Keratinocyte (primary cell): ENCODE results near the gene CCDC92. TPM values are rescaled to one million over a fixed set of nuclear protein-coding genes. Genes with fewer than 3 reads are reported as not detected.

Source experiments
- DNase-seq: peaks from one replicate; pipeline ENCODE4 v3.0.0-alpha.2; 2011; ENCODE audit warnings: low read depth, missing footprints, low spot score
- FAIRE-seq: peaks from 2 replicates; lab custom pipeline; 2011; peaks lifted over from hg19 to GRCh38; lab: Jason Lieb, UNC
- H2AFZ ChIP-seq: 2 replicates; pipeline ENCODE4 v1.6.0; 2012; ENCODE audit warnings: low read length, control low read depth, inconsistent platforms; ENCODE audit not compliant: control insufficient read depth
- H3K27ac ChIP-seq: 2 replicates; pipeline ENCODE4 v1.5.1; 2011; ENCODE audit warnings: low read length; ENCODE audit not compliant: control insufficient read depth, insufficient read depth
- H3K27me3 ChIP-seq: 3 replicates; pipeline ENCODE4 v1.6.0; 2011; ENCODE audit warnings: low read length; ENCODE audit not compliant: control insufficient read depth, insufficient read depth; ENCODE audit errors: extremely low read depth
- H3K36me3 ChIP-seq, 2 experiments: 2 replicates in 1 of 2; 3 replicates in 1 of 2; pipeline ENCODE4 v1.5.1; 2011; ENCODE audit warnings: low read length in 2 of 2, mild to moderate bottlenecking in 1 of 2; ENCODE audit not compliant: control insufficient read depth in 2 of 2, insufficient read depth in 2 of 2; ENCODE audit errors: extremely low read depth in 1 of 2
- H3K4me1 ChIP-seq: 3 replicates; pipeline ENCODE4 v1.5.1; 2011; ENCODE audit warnings: low read length; ENCODE audit not compliant: control insufficient read depth, insufficient read depth; ENCODE audit errors: extremely low read depth
- H3K4me2 ChIP-seq: 3 replicates; pipeline ENCODE4 v1.6.0; 2011; ENCODE audit warnings: low read depth, low read length; ENCODE audit not compliant: control insufficient read depth, insufficient read depth; ENCODE audit errors: extremely low read depth
- H3K4me3 ChIP-seq, 3 experiments: fragments of 200-600 bp in 1 of 3; sonication (generic) in 1 of 3; 2 replicates in 2 of 3; 3 replicates in 1 of 3; pipeline ENCODE4 v1.5.1; 2011 to 2016; ENCODE audit warnings: low read length in 3 of 3, mild to moderate bottlenecking in 3 of 3, control low read depth in 2 of 3, inconsistent platforms in 1 of 3, low read depth in 1 of 3, mixed read lengths in 1 of 3, mixed run types in 1 of 3, moderate library complexity in 1 of 3; ENCODE audit not compliant: control insufficient read depth in 2 of 3, insufficient read depth in 2 of 3; ENCODE audit errors: extremely low read depth in 1 of 3
- H3K79me2 ChIP-seq: 2 replicates; pipeline ENCODE4 v1.6.0; 2012; ENCODE audit warnings: low read length; ENCODE audit not compliant: control insufficient read depth, insufficient read depth
- H3K9ac ChIP-seq: 3 replicates; pipeline ENCODE4 v1.6.0; 2011; ENCODE audit warnings: low read length; ENCODE audit not compliant: control insufficient read depth, insufficient read depth; ENCODE audit errors: extremely low read depth
- H3K9me1 ChIP-seq: 3 replicates; pipeline ENCODE4 v1.6.0; 2011; ENCODE audit warnings: low read length; ENCODE audit not compliant: control insufficient read depth, insufficient read depth; ENCODE audit errors: extremely low read depth
- H3K9me3 ChIP-seq: 2 replicates; pipeline ENCODE4 v1.5.1; 2012; ENCODE audit warnings: low read depth, low read length; ENCODE audit not compliant: control insufficient read depth
- H4K20me1 ChIP-seq: 3 replicates; pipeline ENCODE4 v1.6.0; 2011; ENCODE audit warnings: low read length; ENCODE audit not compliant: control insufficient read depth, insufficient read depth; ENCODE audit errors: extremely low read depth
- CTCF ChIP-seq, 3 experiments: IDR thresholded peaks in 1 of 3; conservative IDR thresholded peaks in 1 of 3; optimal IDR thresholded peaks in 1 of 3; 2 replicates in 2 of 3; 3 replicates in 1 of 3; pipeline versions ENCODE3 to v1.5.1; 2011; ENCODE audit warnings: low read length in 3 of 3, mild to moderate bottlenecking in 3 of 3, moderate library complexity in 2 of 3, control low read depth in 1 of 3, inconsistent platforms in 1 of 3; ENCODE audit not compliant: insufficient read depth in 2 of 3; ENCODE audit errors: extremely low read depth in 1 of 3
- EZH2 ChIP-seq: IDR thresholded peaks from one replicate; pipeline ENCODE4 v1.6.1; 2012; ENCODE audit warnings: inconsistent platforms, mild to moderate bottlenecking, low read length, moderate library complexity
- dilution Hi-C: fragments of 300-500 bp; cut with MboI; formaldehyde crosslinking; loops from one replicate; pipeline ENCODE4 v1.7.0; 2020; ENCODE audit warnings: low sequenced_read_pairs; ENCODE audit not compliant: extremely low pct_ligation_motif_present
- polyA plus RNA-seq, 5 experiments: library from polyadenylated mRNA; depleted of rRNA in 3 of 5; stranded (reverse) in 3 of 5; stranded (forward) in 1 of 5; unstranded in 1 of 5; fragments of >200 nt; gene quantifications; 1 replicate in 1 of 5; 2 replicates in 3 of 5; 3 replicates in 1 of 5; pipeline versions ENCODE4 v1.2.1 to v1.2.3, GENCODE V29; 2011 to 2012; ENCODE audit warnings: missing spikeins in 2 of 5, low read depth in 1 of 5, low replicate concordance in 1 of 5

CCDC92 gene
- polyA plus RNA-seq, 1 donor (not counting 4 experiments of a cell fraction or from before 2014, with no cell fraction given) = 8.3 TPM

GRCh38 chr12:123963821-123964220, 8.8 kb downstream of the CCDC92 start:
- DNase-seq = no peak
- Histone ChIP-seq H3K4me2 (no peak overlapping the region), H3K27ac (no peak overlapping the region), H2AFZ (no peak overlapping the region), H3K27me3 (no peaks in the 10 kb centered on the region), H3K36me3 (no peaks in the 10 kb centered on the region), H3K9me3 (no peaks in the 10 kb centered on the region), H3K9ac (no peak overlapping the region), H3K79me2 (no peaks in the 10 kb centered on the region), H4K20me1 (no peaks in the 10 kb centered on the region), H3K4me3 (no peak overlapping the region), H3K9me1 (no peaks in the 10 kb centered on the region), H3K4me1 (peaks cover 1% of the 10 kb centered on the region)
- no peak for FAIRE-seq
- dilution Hi-C loops = no loop called here
- no peak for TF ChIP-seq CTCF (optimal IDR thresholded peaks at IDR 0.05 in 1 of 3, IDR thresholded peaks at IDR 0.05 in 1 of 3, conservative IDR thresholded peaks at IDR 0.05 in 1 of 3; ENCODE audit: extremely low read depth in 1 of 3, insufficient read depth in 2 of 3, low read length in 3 of 3)

- dilution Hi-C loops = no loop called here
- no peak for FAIRE-seq
- DNase-seq = no peak
- Histone ChIP-seq H2AFZ (no peak overlapping the region), H3K9me1 (no peaks in the 10 kb centered on the region), H3K27ac (no peak overlapping the region), H3K9ac (no peak overlapping the region), H3K36me3 (peaks cover 0 to 1% of the 10 kb centered on the region in 2 experiments), H3K9me3 (no peaks in the 10 kb centered on the region), H3K4me1 (no peaks in the 10 kb centered on the region), H3K4me3 (no peak overlapping the region), H3K4me2 (no peak overlapping the region), H3K27me3 (no peaks in the 10 kb centered on the region), H4K20me1 (no peaks in the 10 kb centered on the region), H3K79me2 (no peaks in the 10 kb centered on the region)
- TF ChIP-seq CTCF (optimal IDR thresholded peaks at IDR 0.05 in 1 of 3, IDR thresholded peaks at IDR 0.05 in 1 of 3, conservative IDR thresholded peaks at IDR 0.05 in 1 of 3; ENCODE audit: extremely low read depth in 1 of 3, insufficient read depth in 2 of 3, low read length in 3 of 3) (no peak), EZH2 (no peak)
Measured at GRCh38 chr12:123962513-123962912, 10.1 kb downstream of the CCDC92 start.
